GM12878 (cell line): Measurements from ENCODE around the gene CCDC85A. TPM values are rescaled to one million over a fixed set of nuclear protein-coding genes. Genes with fewer than 3 reads are reported as not detected.

Experiments used
- ATAC-seq: fragments of 200-7000 bp; cut with Tn5 transposase; 3 replicates; pipeline ENCODE4 v1.9.1; 2020; ENCODE audit warnings: mild to moderate bottlenecking, moderate library complexity
- BruUV-seq: library from RNA; stranded (reverse); fragments of 400-500 nt; replicated peaks from 2 replicates; lab custom pipeline; 2021; lab: Mats Ljungman, UMichigan
- CTCF ChIA-PET: fragments of 300-600 bp; sonication (Branson Sonifier 250); formaldehyde crosslinking; extraction: SDS; loops from one replicate; lab custom pipeline; 2021; ENCODE audit warnings: inconsistent platforms; lab: Yijun Ruan, JAX
- POLR2A ChIA-PET: fragments of 350-600 bp; formaldehyde crosslinking; extraction: SDS; loops from one replicate; lab custom pipeline; 2021; ENCODE audit warnings: inconsistent platforms; lab: Charles Lee
- RAD21 ChIA-PET: fragments of 300-600 bp; sonication (Branson Sonifier 250); formaldehyde crosslinking; loops from one replicate; lab custom pipeline; 2023; ENCODE audit warnings: antibody characterized with exemption; ENCODE audit not compliant: unreplicated experiment; lab: Charles Lee
- SMC1A ChIA-PET: fragments of 300-600 bp; sonication (Branson Sonifier 250); formaldehyde crosslinking; loops from one replicate; lab custom pipeline; 2023; ENCODE audit not compliant: unreplicated experiment, uncharacterized antibody; lab: Charles Lee
- DNase-seq: peaks from one replicate; pipeline ENCODE4 v3.0.0-alpha.2; 2011; ENCODE audit warnings: low read depth, low spot score
- FAIRE-seq: peaks from 3 replicates; lab custom pipeline; 2011; peaks lifted over from hg19 to GRCh38; lab: Jason Lieb, UNC
- H2AFZ ChIP-seq: 2 replicates; pipeline ENCODE4 v1.6.0; 2011; ENCODE audit warnings: low read depth, low read length, control low read depth; ENCODE audit not compliant: control insufficient read depth
- H3K27ac ChIP-seq: 2 replicates; pipeline ENCODE4 v1.5.1; 2011; ENCODE audit warnings: control low read depth; ENCODE audit not compliant: control insufficient read depth, insufficient read depth
- H3K27me3 ChIP-seq, 2 experiments: replicated peaks in 1 of 2; 2 replicates each; pipeline versions ENCODE4 v1.6.0 to v1.6.1; 2011; ENCODE audit warnings: low read length in 1 of 2; ENCODE audit not compliant: control insufficient read depth in 2 of 2, insufficient read depth in 2 of 2
- H3K36me3 ChIP-seq, 2 experiments: 2 replicates each; pipeline ENCODE4 v1.5.1; 2011; ENCODE audit warnings: low read length in 1 of 2; ENCODE audit not compliant: control insufficient read depth in 2 of 2, insufficient read depth in 2 of 2
- H3K4me1 ChIP-seq: 2 replicates; pipeline ENCODE4 v1.6.1; 2011; ENCODE audit warnings: mild to moderate bottlenecking, low read length, moderate library complexity, mixed read lengths; ENCODE audit not compliant: control insufficient read depth, insufficient read depth
- H3K4me2 ChIP-seq: 2 replicates; pipeline ENCODE4 v1.6.0; 2011; ENCODE audit warnings: control low read depth; ENCODE audit not compliant: control insufficient read depth, insufficient read depth
- H3K4me3 ChIP-seq: fragments of 200-600 bp; sonication (generic); 2 replicates; pipeline ENCODE4 v1.5.1; 2016
- H3K79me2 ChIP-seq: 2 replicates; pipeline ENCODE4 v1.6.0; 2011; ENCODE audit warnings: low read length; ENCODE audit not compliant: control insufficient read depth, insufficient read depth
- H3K9ac ChIP-seq: 2 replicates; pipeline ENCODE4 v1.8.0; 2011; ENCODE audit warnings: low read length, control low read depth, mixed read lengths; ENCODE audit not compliant: control insufficient read depth, insufficient read depth
- H3K9me3 ChIP-seq: replicated peaks from 3 replicates; pipeline ENCODE4 v1.5.1; 2011; ENCODE audit warnings: mild to moderate bottlenecking, low read length; ENCODE audit not compliant: control insufficient read depth, insufficient read depth
- H4K20me1 ChIP-seq: 2 replicates; pipeline ENCODE4 v1.6.0; 2011; ENCODE audit not compliant: control insufficient read depth, insufficient read depth
- CBX5 ChIP-seq: sonication (generic); IDR thresholded peaks from 2 replicates; pipeline ENCODE4 v1.6.1; 2016; ENCODE audit warnings: low read depth, moderate library complexity, mild to moderate bottlenecking, inconsistent platforms
- HSF1 ChIP-seq: fragments of 150-350 bp; IDR thresholded peaks from 2 replicates; pipeline ENCODE4 v1.6.1; 2014; ENCODE audit warnings: mild to moderate bottlenecking, low read depth, low read length
- LARP7 ChIP-seq: fragments of 450-650 bp; IDR thresholded peaks from 2 replicates; pipeline ENCODE4 v1.6.1; 2017; ENCODE audit warnings: mild to moderate bottlenecking
- MLLT1 ChIP-seq: fragments of 450-650 bp; IDR thresholded peaks from 2 replicates; pipeline ENCODE4 v1.6.1; 2016; ENCODE audit warnings: mild to moderate bottlenecking
- MYC ChIP-seq: IDR thresholded peaks from 2 replicates; pipeline ENCODE4 v1.6.1; 2011; ENCODE audit warnings: mild to moderate bottlenecking, low read length, moderate library complexity, inconsistent platforms; ENCODE audit not compliant: insufficient read depth, insufficient replicate concordance, insufficient read length, severe bottlenecking
- SMARCA5 ChIP-seq: fragments of 450-650 bp; IDR thresholded peaks from 2 replicates; pipeline ENCODE4 v1.6.1; 2017; ENCODE audit warnings: mild to moderate bottlenecking
- STAT3 ChIP-seq: IDR thresholded peaks from 2 replicates; pipeline ENCODE4 v1.6.1; 2011; ENCODE audit warnings: low read depth, low read length, improper control_type of control experiment
- WGBS: methylation state at CpG from one replicate; pipeline ENCODE4 v1.1.6; 2016; ENCODE audit warnings: low lambda C conversion rate; ENCODE audit not compliant: insufficient replicate concordance, insufficient coverage; ENCODE audit errors: missing lambda C conversion rate; 5-methylcytosine and 5-hydroxymethylcytosine counted together
- in situ Hi-C: fragments of 300-500 bp; cut with MboI; formaldehyde crosslinking; loops from 9 replicates; pipeline ENCODE4 v1.14.3; 2018; ENCODE audit warnings: mixed read lengths
- intact Hi-C: fragments of 100-400 bp; cut with micrococcal nuclease; formaldehyde crosslinking; loops from one replicate; pipeline ENCODE4 v1.14.2; 2022; ENCODE audit not compliant: unreplicated experiment
- polyA plus RNA-seq, 11 experiments: library from polyadenylated mRNA; depleted of rRNA in 4 of 11; unstranded in 6 of 11; stranded (reverse) in 5 of 11; fragments of >200 nt; fragmentation: Nextera tagmentation in 4 of 11; fragmentation: Illumina TruSeq in 1 of 11; extraction: Ambion mirVana in 4 of 11; extraction: Trizol in 1 of 11; gene quantifications; 1 replicate in 1 of 11; 2 replicates in 10 of 11; pipeline versions ENCODE4 v1.2.1 to v1.2.3, GENCODE V29; 2011 to 2016; ENCODE audit warnings: inconsistent platforms in 2 of 11, missing spikeins in 2 of 11, low read depth in 1 of 11
- total RNA-seq, 4 experiments: library from RNA; depleted of rRNA in 3 of 4; stranded (reverse); fragments of >200 nt in 3 of 4; fragmentation: Illumina TruSeq in 1 of 4; extraction: Trizol in 1 of 4; gene quantifications; 2 replicates each; pipeline versions ENCODE4 v1.2.1 to v1.2.3, GENCODE V29; 2013 to 2021

The CCDC85A gene
- total and polyA plus RNA-seq, 10 of the 15 experiments (the other 5 are each of a cell fraction or from before 2014, with no cell fraction given) = 0.02 to 0.57 (median 0.04) TPM; not detected in 7

DNA sequence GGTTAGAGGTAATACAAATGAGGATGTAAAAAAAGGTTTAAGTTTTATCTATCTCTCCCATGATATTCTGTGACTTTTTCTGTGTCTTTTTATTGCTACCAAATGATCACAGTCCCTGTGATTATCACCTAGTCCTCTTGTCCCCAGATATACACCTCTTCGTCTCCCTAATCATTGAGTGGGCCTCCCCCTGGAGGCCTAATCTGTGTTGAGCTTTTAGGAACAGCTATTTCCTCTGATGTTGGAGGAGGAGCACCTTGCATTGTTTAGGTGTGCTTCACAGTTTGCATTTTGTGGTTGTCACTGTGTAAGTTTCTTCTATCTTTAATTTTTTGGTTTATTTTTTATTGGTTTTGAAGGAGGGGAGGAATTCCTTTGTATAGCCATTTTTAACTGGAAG is 33.3 kb downstream of the CCDC85A start:
- no TSS peak for BruUV-seq
- intact Hi-C loops = no loop called here
- no peak for FAIRE-seq

GRCh38 chr2:56222481-56222880 is 38.7 kb downstream of the CCDC85A start:
- SMC1A ChIA-PET = interaction anchor here (1.0 kb wide), 1 partner anchor 527 kb away, joined by 3 read pairs; no protein-coding TSS in a partner anchor
- Histone ChIP-seq H3K27me3 (no peaks in the 10 kb centered on the region), H2AFZ (no peak overlapping the region), H3K4me1 (no peaks in the 10 kb centered on the region), H3K79me2 (no peaks in the 10 kb centered on the region), H3K27ac (no peak overlapping the region), H4K20me1 (no peaks in the 10 kb centered on the region), H3K4me2 (no peak overlapping the region), H3K9me3 (no peaks in the 10 kb centered on the region), H3K4me3 (no peak overlapping the region), H3K9ac (no peak overlapping the region), H3K36me3 (no peaks in the 10 kb centered on the region)
- intact Hi-C loops (no loop called here), in situ Hi-C loops (no loop called here)
- CTCF ChIA-PET = no interaction called here
- 9% methylated on average over 3 of the region's 3 CpGs for WGBS
- BruUV-seq = no TSS peak
- FAIRE-seq (no peak), ATAC-seq (no peak), DNase-seq (no peak)
- RAD21 ChIA-PET = no interaction called here
- TF ChIP-seq CBX5 = no peak
- TF ChIP-seq MLLT1 = no peak
- TF ChIP-seq LARP7 = no peak
- TF ChIP-seq HSF1 = no peak
- TF ChIP-seq MYC = no peak
- TF ChIP-seq SMARCA5 = no peak
- POLR2A ChIA-PET = no interaction called here

More for the DNA sequence above, 33.3 kb downstream of the CCDC85A start:
- no peaks in the 10 kb centered on the region for H3K4me1 ChIP-seq
- 0% methylated on average over 1 of the region's 1 CpG for WGBS
- H3K27me3 ChIP-seq = no peaks in the 10 kb centered on the region
- ATAC-seq (no peak), DNase-seq (no peak)
- ChIA-PET CTCF (interaction anchor here (1.4 to 2.0 kb wide), 3 partner anchors 26 to 33 kb away, joined by 4 to 6 read pairs (median 4); partner anchors contain the start of gene CCDC85A), SMC1A (interaction anchor here (0.6 to 1.0 kb wide), 2 partner anchors 8 to 530 kb away, joined by 3 read pairs; no protein-coding TSS in a partner anchor), RAD21 (interaction anchor here (0.5 kb wide), 1 partner anchor 34 kb away, joined by 3 read pairs; the partner anchor contains the start of gene CCDC85A), POLR2A (no interaction called here)
- no peak overlapping the region for H3K4me2 ChIP-seq
- no peaks in the 10 kb centered on the region for H3K79me2 ChIP-seq
- no peak overlapping the region for H2AFZ ChIP-seq
- H3K27ac ChIP-seq = no peak overlapping the region
- no peak for TF ChIP-seq STAT3
- no peaks in the 10 kb centered on the region for H3K36me3 ChIP-seq
- H3K9me3 ChIP-seq = no peaks in the 10 kb centered on the region
- no peak overlapping the region for H3K4me3 ChIP-seq
- no peaks in the 10 kb centered on the region for H4K20me1 ChIP-seq
- in situ Hi-C loops = no loop called here
- H3K9ac ChIP-seq = no peak overlapping the region
